GM18858 (cell line): ENCODE measurements around the gene SYP.

Experiments
- ATAC-seq: cut with Tn5 transposase; IDR thresholded peaks from one replicate; pipeline ENCODE4 v1.9.1; 2021; ENCODE audit not compliant: unreplicated experiment

SYP gene

DNA sequence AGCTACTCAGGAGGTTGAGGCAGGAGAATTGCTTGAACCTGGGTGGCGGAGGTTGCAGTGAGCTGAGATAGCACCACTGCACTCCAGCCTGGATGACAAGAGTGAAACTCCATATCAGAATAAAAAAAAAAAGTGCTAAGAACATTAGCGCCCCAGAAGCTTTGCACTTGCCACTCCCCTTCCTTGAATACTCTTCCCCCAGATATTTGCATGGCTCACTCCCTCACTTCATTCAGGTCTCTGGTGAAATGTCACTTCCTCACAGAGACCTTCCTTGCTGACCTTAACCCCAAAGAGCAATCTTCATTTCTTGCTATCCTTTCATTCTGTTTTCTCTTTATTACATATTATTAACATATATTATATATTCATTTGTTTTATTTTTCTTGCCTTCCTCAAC is 21.9 kb upstream of the SYP start:
- ATAC-seq = no peak

DNA sequence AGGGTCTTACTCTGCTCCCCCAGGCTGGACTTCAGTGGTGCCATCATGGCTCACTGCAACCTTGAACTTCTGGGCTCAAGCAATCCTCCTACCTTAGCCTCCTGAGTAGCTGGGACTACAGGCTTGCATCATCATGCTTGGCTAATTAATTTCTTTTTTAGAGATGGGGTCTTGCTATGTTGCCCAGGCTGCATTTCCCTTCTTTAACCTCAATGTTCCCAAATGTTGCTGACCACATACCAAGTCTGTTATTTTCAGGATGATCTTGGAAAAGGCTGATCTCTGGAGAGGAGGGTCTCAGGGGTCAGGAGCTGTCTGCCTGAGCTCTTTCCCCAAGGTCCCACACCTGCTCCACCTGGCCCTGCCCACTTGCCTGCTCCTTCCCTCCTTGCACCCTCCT is 20.1 kb upstream of the SYP start:
- ATAC-seq = no peak

DNA sequence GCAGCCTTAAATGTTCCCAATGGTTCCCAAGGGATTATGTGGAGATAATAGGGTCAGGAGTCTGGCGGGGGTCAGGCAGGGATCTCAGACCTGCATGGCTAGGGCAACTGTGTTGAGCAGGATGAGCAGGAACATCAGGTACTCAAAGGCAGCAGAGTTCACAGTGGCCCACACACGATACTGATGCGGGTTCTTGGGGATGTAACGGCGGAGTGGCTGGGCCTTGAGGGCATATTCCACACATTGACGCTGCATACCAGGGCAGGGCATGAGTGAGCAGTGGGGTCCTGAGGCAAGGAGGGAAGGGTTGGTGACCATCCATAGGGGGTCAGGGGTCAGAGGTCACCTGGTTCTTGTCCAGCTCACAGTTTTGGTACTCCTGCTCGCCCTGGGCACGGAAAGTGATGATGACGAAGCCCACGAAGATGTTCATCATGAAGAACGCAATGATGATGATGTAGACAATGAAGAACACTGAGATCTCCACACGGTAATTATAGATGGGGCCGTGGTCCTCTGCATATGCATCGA is 15.1 kb upstream of the SYP start:
- ATAC-seq = no peak

DNA sequence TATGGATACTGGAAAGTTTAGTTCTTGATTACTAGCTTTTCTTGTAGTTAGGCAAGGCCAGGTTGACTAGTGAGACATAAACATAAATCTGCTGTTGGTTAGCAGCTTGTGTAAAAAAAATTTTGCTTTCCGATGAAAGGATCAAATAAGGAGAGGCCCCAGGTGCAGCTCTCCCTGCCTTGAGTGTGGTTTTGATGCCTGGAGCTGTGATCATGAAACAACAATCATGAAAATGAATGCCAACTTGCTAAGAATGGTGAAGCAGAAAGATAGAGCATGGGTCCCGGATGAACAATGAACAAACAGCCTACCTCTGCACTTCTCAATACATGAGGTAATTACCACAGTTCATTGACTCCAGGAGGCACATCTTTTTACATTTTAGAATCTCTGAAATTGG is 14.4 kb upstream of the SYP start:
- ATAC-seq = no peak

DNA sequence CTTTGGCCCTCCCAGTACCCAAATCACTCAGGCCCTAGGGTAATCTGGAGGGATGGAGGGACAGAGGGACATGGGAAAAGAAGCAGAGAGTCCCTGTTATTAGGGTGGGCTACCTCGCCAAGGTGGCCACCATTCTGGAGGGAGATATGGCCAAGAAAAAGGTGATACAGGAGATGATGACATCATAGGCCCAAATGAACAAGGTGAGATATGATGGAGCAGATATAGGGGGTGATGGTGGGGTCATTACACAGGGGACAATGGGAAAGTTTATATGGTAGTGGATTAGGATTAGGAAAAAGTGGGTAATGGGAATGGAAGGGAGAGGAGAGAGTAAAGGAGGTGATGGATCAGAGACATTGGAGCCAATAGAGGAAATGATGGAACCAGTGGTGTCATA is 12.9 kb upstream of the SYP start:
- ATAC-seq = no peak

DNA sequence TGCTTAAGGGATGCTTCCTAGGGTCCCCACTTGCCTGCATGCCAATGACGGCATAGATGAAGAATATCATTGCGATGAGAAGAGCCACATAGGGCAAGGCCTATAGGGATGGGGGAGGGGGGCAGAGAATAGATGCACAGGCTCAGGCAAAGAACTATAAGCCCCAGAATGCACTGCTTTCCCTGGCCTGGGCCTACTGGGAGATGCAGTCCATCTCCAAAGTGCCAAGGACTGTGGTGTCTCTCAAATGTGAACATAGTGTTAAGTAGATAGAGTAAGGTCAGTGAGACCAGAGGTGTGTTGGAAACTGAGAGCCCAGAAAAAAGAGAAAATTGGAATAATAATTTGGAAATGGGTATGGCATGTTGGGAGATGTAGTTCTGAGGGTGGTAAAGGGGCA is 12.2 kb upstream of the SYP start:
- no peak for ATAC-seq

DNA sequence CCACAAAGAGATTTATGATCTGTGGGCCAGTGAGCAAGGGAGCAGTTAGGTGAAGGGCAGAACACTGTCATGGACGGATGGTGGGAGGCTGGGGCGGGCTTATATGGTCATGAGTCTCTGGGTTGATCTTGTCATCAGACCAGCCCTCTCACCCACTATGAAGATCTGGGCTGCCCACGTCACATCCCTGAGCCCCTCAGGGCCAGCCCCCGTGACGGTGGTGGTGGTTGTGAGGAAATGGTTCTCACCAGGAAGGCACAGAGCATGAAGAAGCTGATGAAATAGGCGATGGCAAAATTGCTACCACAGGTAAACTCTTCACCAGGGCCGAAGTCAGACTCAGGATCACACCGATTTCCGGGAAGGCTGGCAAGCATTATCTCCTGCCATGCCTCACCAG is 11.1 kb upstream of the SYP start:
- ATAC-seq = no peak

DNA sequence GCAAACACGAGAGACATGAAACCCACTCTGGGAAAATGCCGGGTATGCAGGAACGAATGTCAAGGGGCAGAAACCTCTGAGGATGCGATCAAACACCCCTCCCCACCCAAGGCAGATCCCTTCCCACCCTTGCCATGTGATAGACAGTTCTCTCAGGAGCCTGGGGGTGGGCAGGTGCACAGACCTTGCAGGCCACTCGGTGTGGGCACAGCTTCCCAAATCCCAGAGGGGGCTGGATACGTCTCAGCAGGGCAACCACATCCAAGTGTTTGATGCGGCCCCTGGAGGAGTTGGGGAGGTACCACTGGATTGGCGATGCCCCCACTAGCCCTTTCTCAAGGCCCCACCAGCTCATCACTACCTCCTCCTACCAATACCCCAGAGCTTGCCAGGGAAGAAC is 10.4 kb upstream of the SYP start:
- ATAC-seq = no peak

DNA sequence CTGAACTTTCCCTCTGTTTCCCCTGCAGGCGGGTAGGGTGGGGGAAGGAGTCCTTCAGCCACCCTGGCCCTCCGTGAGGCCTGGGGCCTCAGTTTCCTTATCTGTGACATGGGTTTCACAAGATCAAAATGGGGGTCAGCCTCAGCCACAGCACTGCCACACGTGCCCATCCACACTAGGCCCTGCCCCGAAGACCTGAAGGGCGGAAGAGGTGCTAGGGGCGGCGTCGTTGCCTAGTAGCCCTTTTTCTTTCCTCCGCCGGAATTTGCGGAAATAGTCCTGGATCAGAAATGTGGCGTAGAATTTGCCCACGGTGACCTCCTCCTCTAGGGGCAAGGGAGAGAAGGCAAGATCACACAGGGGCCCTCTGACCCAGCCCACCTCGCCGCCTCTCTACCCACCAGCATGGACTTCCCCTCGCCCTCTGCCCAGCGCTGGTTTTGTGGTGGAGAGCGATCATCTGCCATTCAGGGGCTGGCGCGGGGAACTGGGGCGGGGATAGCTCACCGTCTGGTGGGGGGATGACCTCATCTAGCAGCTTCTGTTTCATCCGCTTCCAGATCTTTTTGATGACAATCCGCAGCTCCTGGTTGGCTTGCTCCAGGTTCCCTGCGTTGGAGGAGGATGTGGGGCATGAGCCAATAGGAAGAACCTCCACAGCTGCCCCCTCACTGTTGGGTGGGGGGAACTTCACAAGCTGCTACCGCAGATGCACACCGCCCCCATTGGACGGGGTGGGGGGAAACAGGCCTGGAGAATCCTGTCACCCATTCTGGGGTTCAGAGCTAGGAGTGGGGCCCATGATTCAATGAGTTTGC is 9.7 kb upstream of the SYP start:
- no peak for ATAC-seq

DNA sequence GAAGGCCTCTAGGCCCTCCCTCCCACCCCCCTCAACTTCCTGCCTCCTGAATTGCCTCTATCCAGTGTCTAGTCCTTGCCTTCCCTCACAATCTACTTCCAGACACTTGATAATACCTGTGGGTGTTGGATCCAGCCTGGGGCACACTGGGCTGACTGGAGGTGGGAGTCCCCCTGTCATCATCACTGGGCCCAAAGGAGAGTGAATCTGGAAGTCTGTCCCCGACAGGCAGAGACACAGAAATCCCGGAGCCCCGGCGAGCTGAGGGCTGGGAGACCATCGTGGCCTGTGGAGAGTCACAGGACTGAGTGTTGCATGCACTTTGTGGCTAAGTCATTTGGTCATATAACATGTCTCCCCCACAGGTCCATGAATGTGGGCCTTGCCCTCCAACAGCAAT is 8.4 kb upstream of the SYP start:
- no peak for ATAC-seq

DNA sequence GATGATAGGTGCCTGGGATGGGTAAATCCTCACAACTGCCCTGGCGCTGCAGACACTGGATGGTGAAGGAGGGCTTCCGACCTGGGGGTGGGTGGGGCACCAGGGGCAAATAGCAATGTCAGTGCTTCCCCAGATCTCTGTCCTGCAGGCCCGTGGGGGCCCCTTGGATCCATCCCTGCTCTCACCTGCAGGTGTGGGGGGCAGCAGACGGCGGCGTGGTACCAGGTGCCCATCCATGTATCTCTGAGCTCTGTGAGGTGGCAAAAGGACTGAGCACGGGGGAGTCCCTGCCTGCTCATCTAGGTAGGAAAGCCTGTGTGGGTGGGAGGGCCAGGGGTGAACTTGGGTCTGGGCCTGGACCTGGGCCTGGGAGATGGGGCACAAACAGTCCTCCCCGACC is 6.5 kb upstream of the SYP start:
- no peak for ATAC-seq

DNA sequence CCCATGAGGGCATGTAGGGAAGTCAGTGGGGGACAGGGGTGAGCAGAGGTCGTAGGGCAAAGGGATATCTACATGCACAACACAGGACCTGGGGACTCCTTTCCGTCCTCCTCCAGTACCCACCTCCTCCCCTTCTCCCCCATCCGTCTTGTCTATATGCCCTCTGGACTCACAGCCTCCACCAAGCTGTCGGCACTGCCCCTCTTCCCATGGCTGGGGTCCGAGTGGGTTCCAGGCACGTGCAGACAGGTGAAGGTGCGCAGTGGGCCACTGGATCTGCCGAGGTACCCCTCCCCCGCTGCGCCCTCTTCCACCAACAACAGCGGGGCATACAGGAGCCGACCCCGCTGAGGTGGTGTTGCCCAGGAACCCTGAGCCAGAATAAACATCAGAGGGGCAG is 5.5 kb upstream of the SYP start:
- ATAC-seq = no peak

DNA sequence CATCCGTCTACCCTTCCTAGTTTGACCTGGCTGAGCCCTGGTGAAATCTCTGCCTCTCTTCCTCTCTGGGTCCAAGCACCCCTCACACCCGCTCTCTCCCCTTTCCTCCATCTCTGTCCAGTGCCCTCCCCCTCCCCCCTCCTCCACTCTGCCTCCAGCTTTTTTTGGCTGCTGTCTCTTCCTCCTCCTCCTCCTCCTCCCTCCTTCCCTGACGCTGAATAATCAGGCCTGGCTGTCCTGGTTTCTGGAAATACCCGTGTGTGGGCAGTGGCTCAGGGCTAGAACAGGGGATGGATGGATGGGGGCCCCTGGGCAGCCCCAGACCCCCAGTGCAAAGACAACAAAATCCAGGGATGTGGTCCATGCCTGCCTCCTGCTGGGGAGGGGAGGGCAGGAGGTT is 4.7 kb upstream of the SYP start:
- no peak for ATAC-seq

DNA sequence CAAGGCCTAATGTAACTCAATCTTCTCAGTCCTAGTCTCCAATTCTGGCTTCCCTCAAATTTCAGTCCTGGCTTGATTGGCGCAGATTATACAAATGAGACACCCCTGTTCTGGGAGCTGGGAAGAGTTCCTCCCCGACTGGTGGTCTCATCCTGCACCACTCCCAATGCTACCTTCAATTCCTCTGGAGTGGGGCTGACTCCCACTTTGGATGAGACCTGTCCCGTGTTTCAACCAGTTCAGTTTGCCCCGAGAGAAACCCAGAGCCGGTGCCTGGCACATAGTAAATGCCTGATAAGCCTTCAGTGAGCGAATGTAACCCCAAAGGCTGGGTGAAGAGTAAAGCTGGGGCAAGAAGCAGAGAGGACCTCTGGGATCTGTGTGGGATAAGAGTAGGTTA is 4.0 kb upstream of the SYP start:
- no peak for ATAC-seq

DNA sequence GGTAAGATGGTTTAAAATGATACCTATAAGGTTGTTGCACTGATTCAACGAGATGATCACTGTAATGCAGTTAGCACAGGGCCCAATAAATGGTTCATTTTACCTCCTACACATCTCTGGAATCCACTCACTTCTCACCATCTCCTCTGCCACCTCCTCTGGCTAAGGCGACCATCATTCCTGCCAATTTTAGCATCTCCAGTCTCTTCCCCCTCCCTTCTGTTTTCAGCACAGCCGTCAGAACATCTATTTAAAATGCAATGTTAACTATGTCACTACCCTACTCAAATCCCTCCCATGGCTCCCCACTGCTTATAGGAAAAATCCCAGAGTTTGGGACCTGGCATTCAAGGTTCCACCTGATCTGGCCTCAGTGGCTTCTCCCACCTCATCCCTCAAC is 3.5 kb upstream of the SYP start:
- no peak for ATAC-seq

DNA sequence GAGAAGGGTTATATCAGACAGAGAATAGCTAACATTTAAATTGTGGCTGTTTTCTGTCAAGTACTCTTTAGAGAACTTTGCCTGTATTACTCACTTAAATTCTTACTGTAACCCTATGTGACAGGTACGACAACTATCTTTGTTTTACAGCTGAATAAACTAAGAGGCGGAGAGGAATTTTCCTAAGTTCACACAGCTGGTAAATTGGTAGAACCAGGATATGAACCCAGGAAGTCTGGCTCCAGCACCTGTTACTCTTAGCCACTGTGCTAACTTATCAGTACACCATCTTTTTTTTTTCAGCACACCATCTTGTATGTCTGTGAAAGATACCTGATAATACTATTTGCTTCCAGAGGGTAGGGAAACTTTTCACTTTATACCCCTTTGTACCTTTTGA is 2.0 kb upstream of the SYP start:
- ATAC-seq = no peak

DNA sequence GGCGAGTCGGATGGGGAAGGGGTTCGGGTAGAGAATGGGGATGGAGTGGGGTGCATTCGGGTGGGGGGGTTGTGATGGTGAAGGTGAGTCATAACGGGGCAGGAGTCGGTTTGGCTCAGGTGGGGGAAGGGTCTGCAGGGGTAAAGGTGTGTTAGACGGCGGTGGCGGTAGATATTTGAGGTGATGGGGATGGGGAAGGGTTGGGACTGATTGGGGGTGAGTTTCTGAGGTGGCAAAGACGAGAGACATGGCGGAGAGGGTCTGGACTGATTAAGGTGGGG is 738 bp downstream of the SYP start:
- ATAC-seq = no peak

DNA sequence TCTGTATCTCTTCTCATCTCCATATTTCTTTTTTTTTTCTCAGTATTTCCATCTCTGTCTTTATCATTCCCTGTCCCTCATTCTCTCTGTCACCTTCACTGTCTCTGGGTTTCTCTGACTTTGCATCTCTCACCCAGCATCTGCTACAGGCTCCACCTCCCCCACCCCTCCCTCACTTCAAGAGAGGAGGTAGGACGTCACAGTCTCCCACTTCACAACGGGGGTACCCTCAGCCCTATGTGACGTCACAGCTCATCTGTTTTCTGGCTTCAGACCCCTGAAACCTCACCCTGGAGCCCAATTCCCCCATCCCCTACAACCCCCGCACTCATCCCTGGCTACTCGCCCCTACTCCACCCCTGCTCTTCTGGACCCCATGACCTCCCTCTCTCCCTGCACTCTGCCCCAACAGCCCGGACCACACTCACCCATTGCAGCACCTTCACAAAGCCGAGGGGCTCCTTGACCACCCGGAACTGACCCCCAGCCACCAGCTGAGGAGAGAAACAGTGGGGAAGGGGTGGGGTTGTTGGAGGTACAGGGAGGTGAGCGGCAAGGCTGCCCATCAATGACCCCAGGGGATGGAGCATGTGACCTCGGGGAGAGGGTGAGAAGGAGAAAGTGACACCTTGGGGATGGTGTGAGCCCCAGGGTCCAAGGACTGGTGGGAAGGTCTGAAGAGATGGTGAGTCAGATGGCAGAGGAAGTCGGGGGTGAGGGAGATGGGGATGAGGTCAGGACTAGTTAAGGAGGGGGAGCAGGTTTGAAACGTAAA is 1.3 kb downstream of the SYP start:
- no peak for ATAC-seq

DNA sequence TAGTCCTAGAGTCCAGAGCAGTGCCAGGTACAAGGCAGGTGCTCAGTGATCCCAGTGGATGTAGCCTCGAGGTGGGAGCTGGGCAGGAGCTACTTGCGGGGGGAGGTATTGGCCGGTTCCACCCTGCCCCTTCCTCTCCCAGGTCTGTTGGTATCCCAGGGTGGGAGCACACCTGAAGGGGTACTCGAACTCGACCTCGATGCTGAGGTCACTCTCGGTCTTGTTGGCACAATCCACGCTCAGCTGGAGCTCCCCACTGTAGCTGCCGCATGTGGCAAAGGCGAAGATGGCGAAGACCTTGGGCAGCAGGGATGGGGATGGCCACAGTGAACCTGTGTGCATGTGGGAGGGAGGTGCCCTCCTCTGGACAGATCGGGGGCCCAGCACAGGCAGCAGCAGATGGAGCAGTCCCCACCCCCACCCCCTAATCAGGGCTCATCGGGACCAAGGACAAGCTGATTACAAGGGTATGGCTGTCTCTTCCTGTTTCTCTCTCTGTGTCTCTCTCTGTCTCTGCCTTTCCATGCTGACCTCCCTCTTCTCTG is 2.4 kb downstream of the SYP start:
- ATAC-seq = no peak

DNA sequence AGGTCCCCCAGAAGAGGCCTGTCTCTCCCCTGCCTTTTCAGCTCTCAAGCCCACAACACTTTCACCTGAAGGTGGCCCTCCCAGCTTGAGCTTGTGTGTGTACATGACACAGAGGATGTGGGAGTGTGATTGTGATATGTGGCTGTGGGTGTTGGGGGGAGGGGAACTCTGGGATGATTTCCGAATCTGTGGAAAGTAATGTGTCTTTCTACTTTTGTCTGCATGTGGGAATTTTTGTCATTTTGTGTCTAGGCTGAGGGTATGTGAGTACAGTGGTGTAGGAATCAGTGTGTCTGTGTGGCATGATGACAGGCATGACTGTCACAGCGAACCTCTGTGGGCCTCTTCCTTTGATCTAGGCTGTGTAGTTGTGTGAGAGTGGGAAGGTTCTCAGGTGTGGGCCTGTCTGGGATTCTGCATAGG is 6.4 kb downstream of the SYP start:
- no peak for ATAC-seq

DNA sequence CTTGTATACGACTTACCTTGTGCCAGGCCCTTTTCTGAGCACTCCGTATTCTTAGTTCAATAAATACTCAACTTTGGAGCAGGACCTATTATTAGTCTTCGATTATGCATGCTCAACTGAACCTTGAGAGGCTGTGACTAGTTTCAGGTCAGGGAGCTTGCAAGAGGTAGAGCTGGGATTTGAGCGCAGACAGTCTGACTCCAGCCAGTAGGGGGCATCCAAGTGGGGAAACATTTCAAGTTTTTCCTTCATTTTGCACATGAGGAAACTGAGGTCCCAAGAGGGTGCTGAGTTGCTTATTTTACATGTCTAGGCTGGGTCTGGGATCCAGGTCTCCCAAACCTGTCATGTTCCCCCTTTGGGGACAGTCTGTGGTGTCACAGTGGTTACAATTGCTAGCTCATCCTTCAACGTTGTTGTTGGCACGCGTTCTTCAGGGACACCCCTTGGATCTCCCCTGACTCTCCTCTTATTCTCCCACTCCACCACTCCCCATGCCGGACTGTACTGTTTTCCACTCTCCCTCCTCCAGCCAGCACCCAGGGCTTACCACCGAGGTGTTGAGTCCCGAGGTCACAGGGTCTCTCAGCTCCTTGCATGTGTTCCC is 7.2 kb downstream of the SYP start:
- ATAC-seq = no peak

DNA sequence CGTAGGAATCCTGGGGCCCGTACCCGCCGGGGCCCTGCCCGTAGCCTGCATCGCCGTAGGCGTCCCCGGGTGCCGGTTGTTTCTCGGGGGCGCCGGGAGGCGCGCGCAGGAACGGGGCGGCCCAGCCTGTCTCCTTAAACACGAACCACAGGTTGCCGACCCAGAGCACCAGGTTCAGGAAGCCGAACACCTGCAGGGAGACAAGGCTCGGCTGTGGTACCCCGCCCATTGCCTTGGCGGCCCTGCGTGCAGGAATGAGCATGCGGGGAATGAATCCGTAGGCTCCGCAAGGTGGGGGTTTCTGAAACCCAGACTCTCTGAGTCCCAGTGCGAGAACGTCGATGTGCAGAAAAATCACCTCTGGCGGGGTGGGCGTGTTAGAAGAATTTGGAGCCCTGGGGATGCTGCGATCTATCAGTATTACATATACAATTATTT is 8.4 kb downstream of the SYP start:
- ATAC-seq = peak; percentile 7
